Testis (tissue), 3 donors: ENCODE measurements around the gene UPF3A. TPM values are rescaled to one million over a fixed set of nuclear protein-coding genes. Genes with fewer than 3 reads are reported as not detected.
"Not testable (repeated sequence)": the region's sequence is repeated elsewhere in the genome, so short reads cannot be mapped to it uniquely, and the experiment has no call there.

ENCODE experiments used
- DNase-seq: peaks from one replicate; pipeline ENCODE4 v3.0.0-alpha.2; 2019
- H3K27ac ChIP-seq, 2 donors: fragments of 200-600 bp; sonication (generic); one replicate each; pipeline ENCODE4 v1.5.1; 2019
- H3K27me3 ChIP-seq: fragments of 200-600 bp; sonication (generic); one replicate; pipeline ENCODE4 v1.5.1; 2019
- H3K36me3 ChIP-seq: fragments of 200-600 bp; sonication (generic); one replicate; pipeline ENCODE4 v1.5.1; 2017; ENCODE audit warnings: low read depth; ENCODE audit errors: missing control alignments
- H3K4me1 ChIP-seq: fragments of 200-600 bp; sonication (generic); one replicate; pipeline ENCODE4 v1.5.1; 2019
- H3K4me3 ChIP-seq, 2 donors: fragments of 200-600 bp; sonication (generic); one replicate each; pipeline ENCODE4 v1.5.1; 2017 to 2019
- H3K9me3 ChIP-seq: fragments of 200-600 bp; sonication (generic); one replicate; pipeline ENCODE4 v1.5.1; 2017
- CTCF ChIP-seq, 3 experiments: fragments of 450-650 bp in 2 of 3; fragments of 200-600 bp in 1 of 3; sonication (generic) in 1 of 3; IDR thresholded peaks; one replicate each; pipeline ENCODE4 v1.5.1; 2016 to 2019; ENCODE audit warnings: antibody characterized with exemption in 3 of 3, mild to moderate bottlenecking in 2 of 3, moderate library complexity in 1 of 3
- POLR2A ChIP-seq: fragments of 450-650 bp; IDR thresholded peaks from one replicate; pipeline ENCODE4 v1.6.1; 2017; ENCODE audit warnings: antibody characterized with exemption, mild to moderate bottlenecking, moderate library complexity
- WGBS, 2 donors: methylation state at CpG; one replicate each; pipeline ENCODE4 v1.1.5; 2018; 5-methylcytosine and 5-hydroxymethylcytosine counted together
- intact Hi-C: fragments of 100-400 bp; cut with DNase I; formaldehyde crosslinking; loops from one replicate; pipeline ENCODE4 v1.15.1; 2023; ENCODE audit warnings: low total_unique reads
- polyA plus RNA-seq: library from polyadenylated mRNA; stranded (reverse); fragments of 350-450 nt; fragmentation: Illumina TruSeq; extraction: RNeasy Lipid Tissue Mini Kit (QIAGEN cat#74804); gene quantifications from one replicate; pipeline ENCODE4 v1.2.3, GENCODE V29; 2014; ENCODE audit warnings: low read depth, low replicate concordance; ENCODE audit not compliant: insufficient read depth
- total RNA-seq, 2 donors: library from RNA; depleted of rRNA; stranded (reverse); fragments of >200 nt; gene quantifications; one replicate each; pipeline ENCODE4 v1.2.3, GENCODE V29; 2016

Gene UPF3A
- total and polyA plus RNA-seq, 3 donors from 2014 or later = 88.0 to 112 (median 96.7) TPM

- Histone ChIP-seq H3K27ac (no peak overlapping the region), H3K4me3 (no peak overlapping the region), H3K36me3 (no peaks in the 10 kb centered on the region), H3K4me1 (no peaks in the 10 kb centered on the region), H3K27me3 (no peaks in the 10 kb centered on the region), H3K9me3 (no peaks in the 10 kb centered on the region)
- intact Hi-C loops = no loop called here
- no peak for TF ChIP-seq CTCF (IDR thresholded peaks at IDR 0.05)
- TF ChIP-seq POLR2A = no peak
- no peak for DNase-seq
- WGBS, 2 donors = 76 to 77% methylated on average over 6 of the region's 6 CpGs
Observed at GRCh38 chr13:114328034-114328433, 46.6 kb downstream of the UPF3A start.

GRCh38 chr13:114328595-114328994 lies 47.2 kb downstream of the UPF3A start:
- Histone ChIP-seq H3K9me3 (no peaks in the 10 kb centered on the region), H3K4me1 (no peaks in the 10 kb centered on the region), H3K27ac (no peak overlapping the region), H3K27me3 (no peaks in the 10 kb centered on the region), H3K36me3 (no peaks in the 10 kb centered on the region), H3K4me3 (no peak overlapping the region)
- TF ChIP-seq CTCF (IDR thresholded peaks at IDR 0.05) (no peak), POLR2A (no peak)
- intact Hi-C loops = no loop called here
- WGBS, 2 donors = 80 to 83% methylated on average over 1 of the region's 1 CpG
- DNase-seq = no peak

GRCh38 chr13:114330086-114330485 lies 48.7 kb downstream of the UPF3A start:
- intact Hi-C loops = no loop called here
- H3K27me3 ChIP-seq = no peaks in the 10 kb centered on the region
- no peaks in the 10 kb centered on the region for H3K36me3 ChIP-seq
- WGBS, 2 donors = 79 to 80% methylated on average over 5 of the region's 5 CpGs
- no peaks in the 10 kb centered on the region for H3K9me3 ChIP-seq
- no peaks in the 10 kb centered on the region for H3K4me1 ChIP-seq
- no peak overlapping the region for H3K27ac ChIP-seq
- H3K4me3 ChIP-seq = no peak overlapping the region
- TF ChIP-seq POLR2A = no peak
- no peak for TF ChIP-seq CTCF (IDR thresholded peaks at IDR 0.05)
- no peak for DNase-seq

GRCh38 chr13:114333881-114334280 lies 52.5 kb downstream of the UPF3A start:
- intact Hi-C loops, H3K27me3 ChIP-seq, H3K4me3 ChIP-seq, H3K4me1 ChIP-seq, DNase-seq, H3K9me3 ChIP-seq, H3K36me3 ChIP-seq, H3K27ac ChIP-seq: not testable (repeated sequence)
- 81 to 86% methylated on average over 3 of the region's 3 CpGs for WGBS, 2 donors

GRCh38 chr13:114334305-114335053 lies 53.1 kb downstream of the UPF3A start:
- no peaks in the 10 kb centered on the region for H3K36me3 ChIP-seq
- WGBS, 2 donors = 80 to 83% methylated on average over 5 of the region's 5 CpGs
- no peaks in the 10 kb centered on the region for H3K27me3 ChIP-seq
- H3K4me3 ChIP-seq = no peak overlapping the region
- H3K9me3 ChIP-seq = no peaks in the 10 kb centered on the region
- no peak overlapping the region for H3K27ac ChIP-seq
- no peaks in the 10 kb centered on the region for H3K4me1 ChIP-seq
- intact Hi-C loops = no loop called here
- TF ChIP-seq CTCF (IDR thresholded peaks at IDR 0.05) = no peak
- TF ChIP-seq POLR2A = no peak
- DNase-seq = no peak

- H3K27ac ChIP-seq, H3K36me3 ChIP-seq, H3K4me3 ChIP-seq, DNase-seq, intact Hi-C loops, H3K9me3 ChIP-seq, H3K4me1 ChIP-seq, H3K27me3 ChIP-seq: not testable (repeated sequence)
- WGBS, 2 donors = 86% methylated on average over 1 of the region's 1 CpG
Observed at GRCh38 chr13:114336457-114336856, 55.1 kb downstream of the UPF3A start.
